ENCODE measurements around the gene C12orf56. TPM values are rescaled to one million over a fixed set of nuclear protein-coding genes. Genes with fewer than 3 reads are reported as not detected.

The C12orf56 gene, protein sequence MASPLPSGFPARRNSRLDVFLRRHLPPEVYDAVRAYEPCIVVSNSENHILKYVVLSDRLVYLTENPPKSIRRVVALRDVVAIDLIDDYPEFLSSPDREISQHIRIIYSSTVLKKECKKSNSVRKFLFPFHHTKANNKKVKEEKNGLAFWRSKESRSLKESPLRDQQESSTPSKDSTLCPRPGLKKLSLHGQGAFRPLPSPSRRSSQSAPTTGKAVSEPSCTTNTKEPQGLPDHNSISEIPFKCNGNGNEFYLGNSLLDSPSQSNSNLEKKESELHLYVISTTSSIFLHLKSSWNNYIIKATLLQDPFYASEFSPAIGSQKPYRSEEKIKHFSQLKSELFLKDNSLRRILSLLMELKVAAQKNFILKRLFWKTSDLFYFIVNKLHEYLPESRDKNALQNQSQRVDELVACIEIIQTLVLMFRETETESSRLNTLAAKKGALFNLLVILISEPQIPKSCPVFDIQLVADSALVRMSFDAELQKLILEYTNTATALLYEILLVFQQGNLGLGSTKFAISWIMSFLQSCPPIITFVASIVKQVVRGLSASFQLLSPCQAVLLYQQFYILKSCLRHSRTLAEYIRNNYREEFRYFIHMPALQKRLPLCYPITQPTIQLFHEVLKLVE
- 0.95 TPM for total RNA-seq
- polyA plus RNA-seq = 0.19 TPM

DNA sequence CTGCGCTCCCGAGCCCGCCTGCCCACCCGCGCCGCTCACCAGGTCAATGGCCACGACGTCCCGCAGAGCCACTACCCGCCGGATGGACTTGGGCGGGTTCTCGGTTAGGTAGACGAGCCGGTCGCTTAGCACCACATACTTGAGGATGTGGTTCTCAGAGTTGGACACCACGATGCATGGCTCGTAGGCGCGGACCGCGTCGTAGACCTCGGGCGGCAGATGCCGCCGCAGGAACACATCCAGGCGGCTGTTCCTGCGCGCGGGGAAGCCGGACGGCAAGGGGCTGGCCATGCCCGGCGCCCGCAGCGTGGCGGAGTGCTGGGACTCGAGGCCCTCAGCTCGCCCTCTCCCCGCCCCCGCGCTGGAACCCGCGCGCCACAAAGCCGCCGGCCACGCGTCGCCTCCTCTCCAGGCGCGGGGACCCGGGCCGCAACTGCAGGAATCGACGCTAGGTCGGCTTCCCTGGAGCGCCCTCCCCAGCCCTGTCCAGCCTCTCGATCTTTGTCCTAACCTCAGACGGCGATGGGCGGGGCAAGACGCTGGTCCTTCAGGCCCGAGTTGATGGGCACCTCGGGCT is at the start of gene C12orf56:
Gene C12orf56 (minus strand): TSS at position 484 of the 577 bp plus-strand sequence. CDS start 193 bp downstream, at position 291.
- H3K36me3 ChIP-seq (ENCODE audit: insufficient read depth) = no peaks in the 10 kb centered on the region
- 2% methylated on average over 66 of the region's 66 CpGs for WGBS
- DNase-seq (ENCODE audit: extremely low spot score) = no peak
- no peak within 1 kb of the TSS for H3K27ac ChIP-seq (ENCODE audit: low read depth)
- H3K4me3 ChIP-seq (ENCODE audit: low read depth, low read length) = peak within 1 kb of the TSS; percentile 25
- no peaks in the 10 kb centered on the region for H3K4me1 ChIP-seq (ENCODE audit: insufficient read depth)

DNA sequence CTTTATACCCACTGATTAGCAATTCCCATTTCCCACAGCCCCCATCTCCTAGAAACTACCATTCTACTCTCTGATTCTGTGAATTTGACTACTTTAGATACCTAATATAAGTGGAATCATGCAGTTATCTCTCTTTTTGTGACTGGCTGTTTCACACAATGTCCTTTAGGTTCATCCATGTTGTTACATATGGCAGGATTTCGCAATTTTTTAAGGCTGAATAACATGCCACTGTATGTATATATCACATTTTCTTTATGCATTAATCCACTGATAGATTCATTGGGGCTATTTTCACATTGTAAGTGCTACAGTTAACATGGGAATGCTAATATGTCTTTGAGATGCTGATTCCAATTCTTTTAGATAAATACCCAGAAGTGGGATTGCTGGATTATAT is 49.5 kb upstream of the C12orf56 start:
- no peak for DNase-seq (ENCODE audit: extremely low spot score)
- Histone ChIP-seq H3K36me3 (ENCODE audit: insufficient read depth) (peaks cover 8% of the 10 kb centered on the region), H3K27ac (ENCODE audit: low read depth) (no peak overlapping the region), H3K4me3 (ENCODE audit: low read depth, low read length) (no peak overlapping the region), H3K4me1 (ENCODE audit: insufficient read depth) (no peaks in the 10 kb centered on the region)
- WGBS = 97% methylated on average over 1 of the region's 1 CpG

DNA sequence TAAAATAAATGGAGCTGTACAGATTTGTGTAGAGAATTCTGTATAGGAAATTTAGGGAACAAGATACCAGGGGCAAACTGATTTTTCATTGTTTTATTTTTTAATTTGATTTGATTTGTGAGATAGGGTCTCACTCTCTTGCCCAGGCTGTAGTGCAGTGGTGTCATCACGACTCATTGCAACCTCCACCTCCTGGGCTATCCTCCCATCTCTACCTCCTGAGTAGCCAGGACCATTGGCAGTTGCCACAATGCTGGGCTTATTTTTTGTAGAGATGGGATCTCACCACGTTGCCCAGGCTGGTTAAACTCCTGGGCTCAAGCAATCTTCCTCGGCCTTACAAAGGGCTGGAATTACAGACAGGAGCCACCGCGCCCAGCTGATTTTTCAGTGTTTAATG is 43.4 kb upstream of the C12orf56 start:
- H3K36me3 ChIP-seq (ENCODE audit: insufficient read depth) = peaks cover 4% of the 10 kb centered on the region
- no peak for DNase-seq (ENCODE audit: extremely low spot score)
- 92% methylated on average over 5 of the region's 5 CpGs for WGBS
- no peak overlapping the region for H3K27ac ChIP-seq (ENCODE audit: low read depth)
- no peaks in the 10 kb centered on the region for H3K4me1 ChIP-seq (ENCODE audit: insufficient read depth)
- H3K4me3 ChIP-seq (ENCODE audit: low read depth, low read length) = no peak overlapping the region

DNA sequence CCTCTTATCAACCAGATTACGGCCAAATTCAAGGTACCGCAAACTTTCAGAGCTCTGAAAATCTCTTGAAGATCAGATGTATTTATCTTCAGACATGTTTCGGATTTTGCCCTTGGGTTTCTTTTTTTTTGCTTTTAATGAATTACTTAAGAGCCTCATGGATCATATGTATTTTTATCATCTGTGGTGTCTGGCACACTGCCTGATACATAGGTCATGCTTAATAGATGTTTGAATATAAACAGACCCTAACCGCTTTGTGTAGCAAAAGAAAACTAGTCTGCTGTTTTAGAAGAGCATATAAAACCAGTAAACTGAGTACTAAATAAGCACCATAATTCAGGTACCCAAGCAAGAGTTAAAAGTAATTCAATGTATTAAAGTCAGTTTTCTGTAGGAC is 41.2 kb upstream of the C12orf56 start:
- no peak for DNase-seq (ENCODE audit: extremely low spot score)
- WGBS = 84% methylated on average over 4 of the region's 4 CpGs
- H3K36me3 ChIP-seq (ENCODE audit: insufficient read depth) = peaks cover 6% of the 10 kb centered on the region
- H3K27ac ChIP-seq (ENCODE audit: low read depth) = no peak overlapping the region
- no peak overlapping the region for H3K4me3 ChIP-seq (ENCODE audit: low read depth, low read length)
- H3K4me1 ChIP-seq (ENCODE audit: insufficient read depth) = no peaks in the 10 kb centered on the region

DNA sequence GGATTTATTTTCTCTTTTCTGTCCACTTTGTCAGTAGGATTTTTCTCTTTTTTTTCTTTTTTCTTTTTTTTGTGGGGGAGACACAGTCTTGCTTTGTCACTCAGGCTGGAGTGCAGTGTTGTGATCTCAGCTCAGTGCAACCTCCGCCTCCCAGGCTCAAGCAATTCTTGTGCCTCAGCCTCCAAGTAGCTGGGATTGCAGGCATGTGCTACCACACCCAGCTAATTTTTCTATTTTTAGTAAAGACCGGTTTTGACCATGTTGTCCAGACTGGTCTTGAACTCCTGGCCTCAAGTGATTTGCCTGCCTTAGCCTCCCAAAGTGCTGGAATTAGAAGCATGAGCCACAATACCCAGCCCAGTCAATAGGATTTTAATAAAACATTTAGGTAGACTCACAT is 40.3 kb upstream of the C12orf56 start:
- H3K27ac ChIP-seq (ENCODE audit: low read depth) = no peak overlapping the region
- no peaks in the 10 kb centered on the region for H3K4me1 ChIP-seq (ENCODE audit: insufficient read depth)
- DNase-seq (ENCODE audit: extremely low spot score) = no peak
- 86% methylated on average over 2 of the region's 2 CpGs for WGBS
- H3K36me3 ChIP-seq (ENCODE audit: insufficient read depth) = peaks cover 7% of the 10 kb centered on the region
- no peak overlapping the region for H3K4me3 ChIP-seq (ENCODE audit: low read depth, low read length)

DNA sequence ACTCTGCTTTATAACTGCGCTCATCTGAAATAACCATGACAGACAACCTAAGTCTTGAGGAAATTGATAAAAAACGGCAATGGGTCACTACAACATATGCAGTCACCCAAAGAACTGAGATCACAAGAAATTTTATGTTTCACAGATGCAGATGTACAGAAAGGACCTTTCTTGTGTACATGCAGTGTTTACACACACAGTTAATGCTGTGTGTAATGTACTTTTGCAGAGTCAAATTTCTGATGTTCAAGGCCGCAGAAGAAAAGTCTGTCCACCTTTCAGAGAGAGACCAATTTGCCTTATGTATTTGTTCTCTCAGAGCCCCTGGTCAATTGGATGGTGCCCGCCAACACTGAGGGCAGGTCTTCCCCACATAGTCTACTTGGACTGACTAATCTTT is 38.4 kb upstream of the C12orf56 start:
- H3K36me3 ChIP-seq (ENCODE audit: insufficient read depth) = peaks cover 8% of the 10 kb centered on the region
- H3K4me3 ChIP-seq (ENCODE audit: low read depth, low read length) = no peak overlapping the region
- H3K27ac ChIP-seq (ENCODE audit: low read depth) = no peak overlapping the region
- WGBS = 92% methylated on average over 4 of the region's 4 CpGs
- no peaks in the 10 kb centered on the region for H3K4me1 ChIP-seq (ENCODE audit: insufficient read depth)
- no peak for DNase-seq (ENCODE audit: extremely low spot score)

DNA sequence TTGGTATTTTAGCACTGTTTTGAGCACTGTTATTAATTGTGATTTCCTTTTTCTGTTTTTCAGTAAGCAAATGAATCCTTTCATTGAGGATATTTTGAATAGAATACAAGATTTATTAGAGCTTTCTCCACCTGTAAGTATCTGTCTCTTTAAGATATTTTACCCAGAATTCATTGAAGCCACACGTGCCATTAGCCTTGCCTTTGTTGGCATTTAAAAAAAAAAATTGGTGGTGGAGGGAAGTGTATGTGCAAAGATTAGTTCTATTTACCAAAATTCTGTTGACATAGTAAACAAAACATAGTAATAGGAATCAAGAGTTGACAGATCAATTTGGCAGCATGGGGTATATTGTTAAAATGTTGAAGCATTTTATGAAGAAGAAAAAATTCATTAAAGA is 37.4 kb upstream of the C12orf56 start:
- no peak overlapping the region for H3K27ac ChIP-seq (ENCODE audit: low read depth)
- WGBS = 30% methylated on average over 1 of the region's 1 CpG
- DNase-seq (ENCODE audit: extremely low spot score) = no peak
- no peaks in the 10 kb centered on the region for H3K4me1 ChIP-seq (ENCODE audit: insufficient read depth)
- no peak overlapping the region for H3K4me3 ChIP-seq (ENCODE audit: low read depth, low read length)
- H3K36me3 ChIP-seq (ENCODE audit: insufficient read depth) = peaks cover 8% of the 10 kb centered on the region

DNA sequence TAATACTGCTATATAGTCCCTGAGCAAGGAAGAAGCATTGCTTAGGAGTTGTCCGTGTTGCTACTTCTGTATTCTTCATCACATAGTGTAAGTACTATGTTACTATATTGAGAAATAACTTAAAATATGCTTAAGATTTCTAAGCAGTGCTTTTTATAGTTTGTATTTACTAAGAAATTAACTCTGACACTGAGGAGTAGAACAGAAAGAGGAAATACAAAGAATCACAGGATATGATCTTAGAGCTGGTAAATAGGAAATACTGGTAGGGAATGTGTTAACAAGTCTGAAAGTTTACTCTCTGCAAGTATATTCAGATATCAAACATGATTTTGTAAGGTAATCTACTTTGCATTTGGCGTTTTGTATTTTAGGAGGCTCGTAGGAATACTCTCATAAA is 29.1 kb upstream of the C12orf56 start:
- no peak overlapping the region for H3K4me3 ChIP-seq (ENCODE audit: low read depth, low read length)
- H3K4me1 ChIP-seq (ENCODE audit: insufficient read depth) = no peaks in the 10 kb centered on the region
- no peak for DNase-seq (ENCODE audit: extremely low spot score)
- WGBS = 70% methylated on average over 3 of the region's 3 CpGs
- H3K27ac ChIP-seq (ENCODE audit: low read depth) = no peak overlapping the region
- H3K36me3 ChIP-seq (ENCODE audit: insufficient read depth) = peaks cover 2% of the 10 kb centered on the region

DNA sequence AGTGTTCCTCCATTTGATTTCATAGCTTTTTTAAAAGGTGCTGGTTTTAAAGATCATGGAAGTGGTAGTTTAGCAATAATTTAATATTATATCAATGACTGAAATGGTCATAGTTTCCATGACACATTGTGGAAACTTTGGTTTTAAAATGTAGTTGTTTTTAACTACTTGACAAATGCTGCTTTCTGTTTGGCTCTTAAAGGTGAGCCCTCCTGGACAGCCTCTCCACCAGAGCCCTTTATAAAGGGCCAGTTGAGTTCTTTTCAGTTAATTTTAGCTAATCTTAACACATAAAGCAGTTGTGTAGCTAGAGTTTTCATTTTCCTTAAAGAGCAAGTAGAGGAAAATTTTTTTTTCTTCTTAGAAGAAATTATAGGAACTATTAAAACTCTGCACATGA is 27.7 kb upstream of the C12orf56 start:
- Histone ChIP-seq H3K36me3 (ENCODE audit: insufficient read depth) (peaks cover 5% of the 10 kb centered on the region), H3K4me3 (ENCODE audit: low read depth, low read length) (no peak overlapping the region), H3K4me1 (ENCODE audit: insufficient read depth) (no peaks in the 10 kb centered on the region), H3K27ac (ENCODE audit: low read depth) (no peak overlapping the region)
- DNase-seq (ENCODE audit: extremely low spot score) = no peak

DNA sequence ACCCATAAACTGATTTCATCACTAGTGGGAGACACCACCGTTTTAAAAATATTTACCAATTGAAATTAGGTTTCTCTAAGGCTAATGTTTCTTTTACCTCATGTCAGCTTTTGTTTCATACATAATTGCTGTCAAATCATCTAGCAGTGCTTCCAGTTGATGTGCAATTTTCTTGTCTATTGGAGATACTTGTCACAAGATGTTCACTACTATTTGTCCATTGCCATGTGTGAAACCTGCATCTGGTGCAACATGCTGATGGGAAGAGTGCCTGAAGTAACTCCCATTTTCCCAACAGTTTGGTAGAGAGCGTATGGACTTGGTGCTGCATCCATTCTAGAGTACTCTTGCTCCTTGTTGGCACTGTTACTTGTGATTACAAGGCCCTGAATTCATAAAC is 23.3 kb upstream of the C12orf56 start:
- no peak for DNase-seq (ENCODE audit: extremely low spot score)
- 87% methylated on average over 2 of the region's 2 CpGs for WGBS
- H3K36me3 ChIP-seq (ENCODE audit: insufficient read depth) = peaks cover 5% of the 10 kb centered on the region
- H3K4me1 ChIP-seq (ENCODE audit: insufficient read depth) = no peaks in the 10 kb centered on the region
- H3K4me3 ChIP-seq (ENCODE audit: low read depth, low read length) = no peak overlapping the region
- H3K27ac ChIP-seq (ENCODE audit: low read depth) = no peak overlapping the region

DNA sequence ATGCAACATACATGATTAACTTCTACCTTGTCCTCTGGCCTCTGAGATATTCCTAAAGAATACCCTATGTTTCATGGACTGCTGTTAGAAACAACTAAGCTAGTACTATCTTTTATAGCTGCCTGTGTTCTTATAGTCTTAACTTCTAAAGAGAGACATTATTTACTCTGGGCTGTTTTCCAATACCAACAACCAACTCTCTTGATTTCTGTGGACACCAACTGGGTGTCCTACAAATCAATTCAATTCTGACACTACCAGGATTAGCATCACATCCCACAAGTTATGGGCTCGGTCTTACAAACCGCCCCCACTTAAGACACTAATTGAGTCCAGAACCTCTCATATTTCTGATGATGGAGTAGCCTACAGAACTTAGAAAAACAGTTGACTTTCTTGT is 21.9 kb upstream of the C12orf56 start:
- Histone ChIP-seq H3K4me1 (ENCODE audit: insufficient read depth) (no peaks in the 10 kb centered on the region), H3K36me3 (ENCODE audit: insufficient read depth) (peaks cover 3% of the 10 kb centered on the region), H3K27ac (ENCODE audit: low read depth) (no peak overlapping the region), H3K4me3 (ENCODE audit: low read depth, low read length) (no peak overlapping the region)
- WGBS = 89% methylated on average over 2 of the region's 2 CpGs
- no peak for DNase-seq (ENCODE audit: extremely low spot score)

DNA sequence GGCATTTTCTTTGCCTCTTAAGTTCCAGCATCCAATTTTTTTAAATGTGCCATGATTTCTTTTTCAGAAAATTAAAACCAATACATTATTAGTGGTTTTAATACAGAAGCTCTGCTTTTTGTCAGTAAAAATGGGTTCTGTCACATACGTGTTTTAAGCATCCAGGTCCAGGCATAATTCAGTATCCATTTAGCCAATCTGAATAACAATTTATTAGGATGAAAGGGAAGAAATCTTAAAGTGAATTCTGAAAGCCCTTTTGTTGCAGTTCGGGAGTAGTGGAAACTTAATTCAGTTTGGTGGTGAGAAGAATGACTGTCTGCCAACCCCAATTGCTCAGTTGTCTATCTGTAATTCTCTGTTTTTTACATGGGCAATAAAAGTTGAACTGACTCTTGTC is 20.9 kb upstream of the C12orf56 start:
- peaks cover 3% of the 10 kb centered on the region for H3K36me3 ChIP-seq (ENCODE audit: insufficient read depth)
- 88% methylated on average over 2 of the region's 2 CpGs for WGBS
- H3K4me1 ChIP-seq (ENCODE audit: insufficient read depth) = no peaks in the 10 kb centered on the region
- H3K27ac ChIP-seq (ENCODE audit: low read depth) = no peak overlapping the region
- no peak for DNase-seq (ENCODE audit: extremely low spot score)
- no peak overlapping the region for H3K4me3 ChIP-seq (ENCODE audit: low read depth, low read length)

DNA sequence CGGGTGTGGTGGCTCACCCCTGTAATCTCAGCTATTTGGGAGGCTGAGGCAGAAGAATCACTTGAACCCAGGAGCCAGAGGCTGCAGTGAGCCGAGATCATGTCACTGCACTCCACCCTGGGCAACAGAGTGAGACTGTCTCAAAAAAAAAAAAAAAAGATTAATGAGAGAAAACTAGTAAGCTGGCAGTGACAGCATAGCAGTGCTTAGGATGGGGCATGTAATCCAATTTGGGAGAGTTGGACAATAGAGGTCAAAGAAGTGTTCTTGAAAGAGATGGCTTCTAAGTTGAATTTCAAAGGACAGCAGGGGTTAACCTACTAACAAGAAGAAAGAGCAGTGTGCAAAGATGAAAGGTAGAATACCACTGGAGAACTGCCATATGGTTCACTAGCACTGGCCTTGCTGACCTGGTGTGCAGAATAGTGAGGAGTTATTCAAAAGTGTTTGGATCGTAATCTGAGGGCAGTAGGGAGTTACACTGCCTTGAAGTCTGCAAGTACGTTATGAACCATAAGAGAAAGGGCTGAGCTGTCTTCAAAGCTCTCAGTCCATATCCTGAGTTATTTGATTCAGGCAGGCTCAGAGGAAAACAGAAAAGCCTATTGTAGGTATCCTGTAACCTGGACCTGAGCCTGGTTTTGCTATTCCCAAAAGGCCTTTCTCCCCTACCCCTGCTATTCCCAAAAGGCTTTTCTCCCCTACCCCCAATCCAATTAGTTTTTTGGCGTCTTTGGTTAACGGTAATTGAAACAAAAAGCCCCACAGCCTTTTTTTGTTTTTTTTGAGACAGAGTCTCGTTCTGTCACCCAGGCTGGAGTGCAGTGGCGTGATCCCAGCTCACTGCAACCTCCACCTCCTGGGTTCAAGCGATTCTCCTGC is 17.0 kb upstream of the C12orf56 start:
- H3K4me3 ChIP-seq (ENCODE audit: low read depth, low read length) = no peak overlapping the region
- no peaks in the 10 kb centered on the region for H3K36me3 ChIP-seq (ENCODE audit: insufficient read depth)
- WGBS = 87% methylated on average over 9 of the region's 9 CpGs
- no peak overlapping the region for H3K27ac ChIP-seq (ENCODE audit: low read depth)
- H3K4me1 ChIP-seq (ENCODE audit: insufficient read depth) = no peaks in the 10 kb centered on the region
- DNase-seq (ENCODE audit: extremely low spot score) = no peak
